Ishikawa (cell line): ENCODE results near the gene MOB3A.

Source experiments
- CEBPB ChIP-seq: IDR thresholded peaks from 2 replicates; pipeline ENCODE4 v1.6.1; 2012
- CREB1 ChIP-seq: IDR thresholded peaks from 2 replicates; pipeline ENCODE4 v1.6.1; 2012; ENCODE audit warnings: low read depth
- EP300 ChIP-seq: IDR thresholded peaks from 2 replicates; pipeline ENCODE4 v1.6.1; 2012; ENCODE audit warnings: borderline replicate concordance
- FOXM1 ChIP-seq: IDR thresholded peaks from 2 replicates; pipeline ENCODE4 v1.6.1; 2012; ENCODE audit warnings: low read depth, borderline replicate concordance
- MAX ChIP-seq: IDR thresholded peaks from 2 replicates; pipeline ENCODE4 v1.6.1; 2012
- NFIC ChIP-seq: IDR thresholded peaks from 2 replicates; pipeline ENCODE4 v1.6.1; 2012
- RAD21 ChIP-seq: IDR thresholded peaks from 2 replicates; pipeline ENCODE4 v1.6.1; 2012; ENCODE audit warnings: low read depth
- REST ChIP-seq: IDR thresholded peaks from 2 replicates; pipeline ENCODE4 v1.6.1; 2012; ENCODE audit warnings: low read depth, mild to moderate bottlenecking
- TAF1 ChIP-seq: IDR thresholded peaks from 2 replicates; pipeline ENCODE4 v1.6.1; 2012; ENCODE audit warnings: low read depth, mild to moderate bottlenecking
- TCF12 ChIP-seq: IDR thresholded peaks from 2 replicates; pipeline ENCODE4 v1.6.1; 2012; ENCODE audit warnings: low read depth
- USF1 ChIP-seq: IDR thresholded peaks from 2 replicates; pipeline ENCODE4 v1.6.1; 2012
- YY1 ChIP-seq: IDR thresholded peaks from 2 replicates; pipeline ENCODE4 v1.6.1; 2012; ENCODE audit warnings: low read depth

GRCh38 chr19:2043961-2044708 is 52.0 kb downstream of the MOB3A start:
- no peak for TF ChIP-seq CREB1
- TF ChIP-seq FOXM1: no peak
- no peak for TF ChIP-seq MAX
- no peak for TF ChIP-seq REST
- no peak for TF ChIP-seq TCF12
- TF ChIP-seq NFIC: no peak
- no peak for TF ChIP-seq EP300
- no peak for TF ChIP-seq RAD21
- TF ChIP-seq TAF1: no peak
- no peak for TF ChIP-seq CEBPB
- TF ChIP-seq USF1: no peak
- no peak for TF ChIP-seq YY1
